ENCODE data around the gene NEU1. TPM values are rescaled to one million over a fixed set of nuclear protein-coding genes. Genes with fewer than 3 reads are reported as not detected.
A peak's percentile ranks its signal among the peaks of the same experiment; 100 is the strongest.

NEU1 gene
- total and polyA plus RNA-seq, 8 donors, result 11.3 to 60.7 (median 23.6) TPM

GRCh38 chr6:31897612-31898382, 35.2 kb upstream of the NEU1 start, which contains the start of gene EHMT2:
Gene EHMT2 (minus strand): TSS chr6:31897698. CDS start chr6:31897677, 21 bp downstream.
- WGBS, 5 donors, result 0 to 1% (median 1%) methylated on average over 25 to 48 of the region's 49 CpGs

GRCh38 chr6:31896856-31897611, 34.4 kb upstream of the NEU1 start:
- peak overlapping the region; percentile 96 to 100 (median 100) for H3K4me3 ChIP-seq
- no peaks in the 10 kb centered on the region for H3K27me3 ChIP-seq
- peaks cover 25 to 54% (median 45%) of the 10 kb centered on the region in 4 donors for H3K4me1 ChIP-seq
- H3K27ac ChIP-seq, result peak overlapping the region; percentile 70 to 91 (median 89)
- 1 to 4% (median 2%) methylated on average over 5 to 59 of the region's 62 CpGs for WGBS, 5 donors
- TF ChIP-seq CTCF (IDR thresholded peaks at IDR 0.05) (no peak), POLR2A (IDR thresholded peaks at IDR 0.05) (no peak), POLR2AphosphoS5 (IDR thresholded peaks at IDR 0.05) (no peak), EP300 (IDR thresholded peaks at IDR 0.05) (no peak)
- peaks cover 20 to 44% (median 40%) of the 10 kb centered on the region in 4 donors for H3K36me3 ChIP-seq
- intact Hi-C loops (cut with DNase I; ENCODE audit: low total_unique reads), result no loop called here
- H3K9me3 ChIP-seq, result no peaks in the 10 kb centered on the region
- no peak for DNase-seq

More at GRCh38 chr6:31897612-31898382, 35.2 kb upstream of the NEU1 start, which contains the start of gene EHMT2:
- DNase-seq, result peak; percentile 85 to 97
- peak within 1 kb of the TSS; percentile 85 to 91 (median 89) for H3K27ac ChIP-seq
- no peak for TF ChIP-seq CTCF (IDR thresholded peaks at IDR 0.05)
- TF ChIP-seq POLR2AphosphoS5 (IDR thresholded peaks at IDR 0.05), result peak; percentile 42 to 69 (median 52)
- TF ChIP-seq POLR2A (IDR thresholded peaks at IDR 0.05), result no peak
- no peak for TF ChIP-seq EP300 (IDR thresholded peaks at IDR 0.05)
- intact Hi-C loops (cut with DNase I; ENCODE audit: low total_unique reads), result no loop called here
- no peaks in the 10 kb centered on the region for H3K27me3 ChIP-seq
- H3K9me3 ChIP-seq, result no peaks in the 10 kb centered on the region
- H3K4me1 ChIP-seq, result peaks cover 29 to 60% (median 50%) of the 10 kb centered on the region in 4 donors
- H3K4me3 ChIP-seq, result peak within 1 kb of the TSS; percentile 96 to 100 (median 100)
- H3K36me3 ChIP-seq, result peaks cover 13 to 37% (median 33%) of the 10 kb centered on the region in 4 donors

GRCh38 chr6:31896493-31896855, 33.9 kb upstream of the NEU1 start:
- H3K27ac ChIP-seq, result peak overlapping the region in 4 of 5 donors; percentile 86 to 91 (median 89)
- peaks cover 25 to 52% (median 44%) of the 10 kb centered on the region in 4 donors for H3K4me1 ChIP-seq
- intact Hi-C loops (cut with DNase I; ENCODE audit: low total_unique reads), result no loop called here
- peak overlapping the region; percentile 96 to 100 (median 100) for H3K4me3 ChIP-seq
- H3K9me3 ChIP-seq, result no peaks in the 10 kb centered on the region
- peaks cover 23 to 50% (median 46%) of the 10 kb centered on the region in 4 donors for H3K36me3 ChIP-seq
- no peaks in the 10 kb centered on the region for H3K27me3 ChIP-seq
- WGBS, 5 donors, result 33 to 45% (median 38%) methylated on average over 4 of the region's 4 CpGs
- no peak for DNase-seq
- TF ChIP-seq EP300 (IDR thresholded peaks at IDR 0.05), result no peak
- no peak for TF ChIP-seq CTCF (IDR thresholded peaks at IDR 0.05)
- no peak for TF ChIP-seq POLR2AphosphoS5 (IDR thresholded peaks at IDR 0.05)
- no peak for TF ChIP-seq POLR2A (IDR thresholded peaks at IDR 0.05)

GRCh38 chr6:31892821-31893220, 30.2 kb upstream of the NEU1 start:
- WGBS, 5 donors, result 75 to 84% (median 79%) methylated on average over 6 of the region's 6 CpGs
- Histone ChIP-seq H3K4me1 (peaks cover 8 to 15% (median 14%) of the 10 kb centered on the region in 4 donors), H3K4me3 (no peak overlapping the region), H3K36me3 (peaks cover 41 to 87% (median 83%) of the 10 kb centered on the region in 4 donors), H3K27ac (no peak overlapping the region), H3K27me3 (no peaks in the 10 kb centered on the region), H3K9me3 (no peaks in the 10 kb centered on the region)
- intact Hi-C loops (cut with DNase I; ENCODE audit: low total_unique reads), result no loop called here
- DNase-seq, result no peak
- TF ChIP-seq EP300 (IDR thresholded peaks at IDR 0.05), result no peak
- no peak for TF ChIP-seq CTCF (IDR thresholded peaks at IDR 0.05)
- no peak for TF ChIP-seq POLR2A (IDR thresholded peaks at IDR 0.05)
